Measurements from ENCODE around the gene TTC23.

DNA sequence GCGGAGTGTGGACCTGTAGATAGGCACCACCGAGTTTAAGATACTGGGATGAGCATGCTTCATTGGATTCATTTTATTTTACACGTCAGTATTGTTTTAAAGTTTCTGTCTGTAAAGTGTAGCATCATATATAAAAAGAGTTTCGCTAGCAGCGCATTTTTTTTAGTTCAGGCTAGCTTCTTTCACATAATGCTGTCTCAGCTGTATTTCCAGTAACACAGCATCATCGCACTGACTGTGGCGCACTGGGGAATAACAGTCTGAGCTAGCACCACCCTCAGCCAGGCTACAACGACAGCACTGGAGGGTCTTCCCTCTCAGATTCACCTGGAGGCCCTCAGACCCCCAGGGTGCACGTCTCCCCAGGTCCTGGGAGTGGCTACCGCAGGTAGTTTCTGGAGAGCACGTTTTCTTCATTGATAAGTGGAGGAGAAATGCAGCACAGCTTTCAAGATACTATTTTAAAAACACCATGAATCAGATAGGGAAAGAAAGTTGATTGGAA is 115.0 kb downstream of the TTC23 start:
- TF ChIP-seq EZH2 (IDR thresholded peaks at IDR 0.05; ENCODE audit: borderline replicate concordance, low read depth, low read length) (no peak), FOSL1 (tag; conservative IDR thresholded peaks at IDR 0.05) (no peak), EP300 (IDR thresholded peaks at IDR 0.05; ENCODE audit: low read length) (no peak)
- TF ChIP-seq, protein P1, sequence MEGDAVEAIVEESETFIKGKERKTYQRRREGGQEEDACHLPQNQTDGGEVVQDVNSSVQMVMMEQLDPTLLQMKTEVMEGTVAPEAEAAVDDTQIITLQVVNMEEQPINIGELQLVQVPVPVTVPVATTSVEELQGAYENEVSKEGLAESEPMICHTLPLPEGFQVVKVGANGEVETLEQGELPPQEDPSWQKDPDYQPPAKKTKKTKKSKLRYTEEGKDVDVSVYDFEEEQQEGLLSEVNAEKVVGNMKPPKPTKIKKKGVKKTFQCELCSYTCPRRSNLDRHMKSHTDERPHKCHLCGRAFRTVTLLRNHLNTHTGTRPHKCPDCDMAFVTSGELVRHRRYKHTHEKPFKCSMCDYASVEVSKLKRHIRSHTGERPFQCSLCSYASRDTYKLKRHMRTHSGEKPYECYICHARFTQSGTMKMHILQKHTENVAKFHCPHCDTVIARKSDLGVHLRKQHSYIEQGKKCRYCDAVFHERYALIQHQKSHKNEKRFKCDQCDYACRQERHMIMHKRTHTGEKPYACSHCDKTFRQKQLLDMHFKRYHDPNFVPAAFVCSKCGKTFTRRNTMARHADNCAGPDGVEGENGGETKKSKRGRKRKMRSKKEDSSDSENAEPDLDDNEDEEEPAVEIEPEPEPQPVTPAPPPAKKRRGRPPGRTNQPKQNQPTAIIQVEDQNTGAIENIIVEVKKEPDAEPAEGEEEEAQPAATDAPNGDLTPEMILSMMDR (IDR thresholded peaks at IDR 0.05 in 2 of 3, conservative IDR thresholded peaks at IDR 0.05 in 1 of 3; ENCODE audit: insufficient read depth in 2 of 3, low read depth in 1 of 3, low read length in 3 of 3), result no peak

Data from K562 (cell line).